ELR (cell line): ENCODE measurements around the gene C6orf132.

Experiments used
- DNase-seq: peaks from one replicate; pipeline ENCODE4 v3.0.0-alpha.2; 2015; ENCODE audit warnings: low read depth

C6orf132 gene

DNA sequence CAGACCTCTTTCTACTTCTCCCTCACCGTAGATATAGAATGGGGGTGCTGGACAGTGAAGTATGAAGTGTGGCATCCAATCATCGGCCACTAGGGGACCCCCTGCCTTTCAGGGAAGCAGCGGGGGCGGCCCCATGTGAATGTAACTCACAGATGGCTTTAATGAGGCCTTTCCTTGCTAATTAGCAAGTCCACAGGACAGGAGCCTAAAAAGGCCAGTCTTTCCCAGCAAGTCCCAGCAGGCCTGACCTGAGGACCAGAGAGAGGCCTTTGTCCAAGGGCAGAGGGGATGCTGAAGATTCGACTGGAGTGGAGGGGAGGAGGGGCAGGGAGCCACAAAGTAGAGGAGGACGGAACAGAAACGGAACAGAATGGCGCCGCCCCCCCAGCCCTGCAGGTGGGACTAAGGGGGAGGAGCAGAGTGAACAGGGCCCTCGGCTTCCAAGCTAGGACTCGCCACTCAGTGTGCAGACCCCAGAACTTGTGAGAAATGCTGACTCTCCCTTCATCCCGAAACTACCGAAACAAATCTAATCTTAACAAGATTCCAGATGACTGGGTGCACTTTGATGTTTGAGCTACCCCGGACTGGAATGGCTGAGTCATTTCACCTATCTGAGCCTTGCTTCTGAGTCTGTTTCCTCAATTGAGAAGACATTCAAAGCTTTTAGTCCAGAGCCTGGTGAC lies 5.8 kb downstream of the C6orf132 start:
- DNase-seq = peak; percentile 92

DNA sequence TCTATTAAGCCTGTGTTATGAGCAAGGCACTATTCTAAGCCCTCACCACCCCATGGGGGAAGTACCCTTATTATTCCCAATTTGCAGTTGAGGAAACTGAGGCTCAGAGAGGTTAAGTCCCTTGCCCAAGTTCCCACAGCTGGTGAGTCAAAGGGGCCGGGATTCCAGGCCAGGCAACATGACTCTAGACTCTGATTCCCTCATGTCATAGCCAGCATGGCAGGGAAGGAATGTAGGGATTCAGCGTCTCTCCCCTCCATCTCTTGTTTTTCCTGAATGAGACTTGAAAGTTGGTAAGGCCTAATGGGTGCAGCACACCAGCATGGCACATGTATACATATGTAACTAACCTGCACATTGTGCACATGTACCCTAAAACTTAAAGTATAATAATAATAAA lies 6.7 kb downstream of the C6orf132 start:
- DNase-seq = peak; percentile 30

DNA sequence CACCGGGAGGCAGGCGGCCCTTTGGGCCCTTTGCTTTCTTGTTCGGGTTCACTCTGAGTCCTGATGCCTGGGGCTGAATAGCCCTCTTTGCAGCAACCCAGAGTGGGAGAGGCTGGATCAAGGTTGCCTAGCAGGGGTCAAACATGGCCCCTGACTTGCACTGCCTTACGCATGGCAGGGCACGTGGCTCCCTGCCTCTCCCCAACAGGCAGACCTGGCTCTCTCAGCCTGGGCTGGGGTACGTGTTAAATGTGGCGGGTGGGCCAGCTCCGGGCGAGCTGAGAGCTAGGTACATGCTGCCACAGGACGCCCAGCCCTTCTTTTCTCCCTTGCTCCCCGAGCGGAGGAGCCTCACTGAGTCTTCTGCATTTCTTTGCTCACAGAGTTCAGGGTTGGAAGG lies 7.3 kb downstream of the C6orf132 start:
- DNase-seq = no peak

DNA sequence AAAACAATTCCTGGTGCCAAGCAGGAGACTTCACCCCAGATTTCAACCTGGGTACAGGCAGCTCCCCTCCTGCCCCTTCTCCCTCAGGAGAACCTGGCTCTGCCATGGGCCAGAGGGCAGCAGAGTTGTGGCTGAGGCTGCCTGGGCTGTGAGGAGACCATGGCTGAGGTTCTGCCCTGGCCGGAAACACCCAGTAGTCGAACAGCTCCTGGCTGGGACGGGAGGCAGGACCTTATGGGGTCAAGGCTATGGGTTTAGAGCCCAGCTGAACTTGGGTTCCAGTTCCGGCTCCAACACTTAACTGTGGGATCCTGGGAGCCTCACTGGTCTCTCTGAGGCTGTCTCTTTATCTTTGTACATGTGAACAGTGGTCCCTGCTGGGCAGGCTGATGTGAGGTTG lies 8.5 kb downstream of the C6orf132 start:
- no peak for DNase-seq

DNA sequence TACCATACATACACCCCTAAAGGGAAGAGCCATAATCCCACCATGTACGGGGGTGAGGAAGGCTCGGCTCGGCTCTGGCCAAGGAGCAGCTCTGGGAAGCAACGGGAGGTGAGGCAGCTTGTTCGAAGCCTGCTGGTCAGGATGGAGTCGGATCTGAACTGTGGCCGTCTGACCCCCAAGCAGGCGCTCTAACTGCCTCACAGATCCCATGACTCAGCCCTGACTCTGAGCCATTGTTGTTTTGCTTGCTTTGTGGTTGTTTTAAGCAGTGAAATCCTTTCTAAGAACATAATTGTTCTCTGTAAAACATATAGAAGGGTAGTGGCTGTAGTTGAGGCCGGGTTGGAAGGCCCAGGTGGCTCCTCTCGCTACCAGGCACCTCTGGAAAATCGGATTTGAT lies 10.9 kb downstream of the C6orf132 start:
- peak; percentile 90 for DNase-seq

DNA sequence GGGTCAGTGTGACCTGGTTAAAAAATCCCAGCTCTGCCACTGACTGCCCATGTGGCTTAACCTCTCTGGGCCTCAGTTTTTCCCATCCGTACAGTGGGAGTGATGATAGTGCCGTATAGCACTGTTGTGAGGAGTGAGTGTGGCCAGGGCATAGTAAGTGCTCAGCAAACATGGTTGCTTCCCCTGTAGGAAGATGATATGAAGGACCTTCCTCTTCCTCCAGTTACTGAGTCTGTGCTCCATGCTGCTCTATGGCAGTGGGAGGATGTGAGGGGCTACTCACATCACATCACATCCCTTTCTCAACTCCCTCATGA lies 13.1 kb downstream of the C6orf132 start:
- no peak for DNase-seq

DNA sequence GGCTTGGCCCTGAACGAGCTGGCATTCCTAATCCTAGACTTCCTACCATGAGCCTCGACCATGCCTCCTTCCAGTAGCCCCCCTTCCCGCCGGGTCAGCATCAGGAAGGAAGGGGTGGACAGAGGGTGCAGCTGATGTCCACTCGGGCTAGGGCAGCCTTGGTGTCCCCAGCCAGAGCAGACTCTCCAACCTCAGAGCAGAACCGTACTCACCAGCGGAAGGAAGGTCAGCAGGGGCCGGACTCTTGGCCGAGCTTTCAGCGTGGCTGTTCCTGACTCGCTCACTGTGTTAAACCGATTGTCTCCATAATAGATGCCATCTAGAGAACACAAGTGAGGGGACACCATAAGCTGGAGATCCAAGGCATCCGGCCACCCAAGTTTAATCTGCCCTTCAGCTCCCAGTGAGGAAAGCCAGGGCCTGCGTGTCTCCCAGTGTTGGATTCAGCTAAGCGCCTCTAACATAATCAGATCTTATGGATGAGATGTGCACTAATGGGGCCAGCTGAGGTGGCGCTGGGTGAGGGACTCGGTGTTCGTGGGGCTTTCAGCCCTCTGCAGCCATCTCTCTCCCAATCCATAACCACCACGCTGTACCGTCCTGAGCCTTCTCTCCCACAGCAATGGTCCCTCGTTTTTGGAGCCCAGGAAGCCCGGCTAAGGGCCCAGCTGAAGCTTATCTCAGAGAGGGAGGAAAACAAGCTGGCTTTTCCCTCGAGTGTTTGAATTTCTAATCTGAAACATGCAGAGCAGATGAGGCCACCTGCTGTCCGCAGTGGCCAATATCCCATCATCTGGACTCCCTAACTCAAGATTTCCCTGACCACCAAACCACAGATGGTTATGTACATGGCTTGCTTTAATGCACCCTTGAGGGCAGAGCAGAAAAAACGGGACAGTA lies 13.7 kb downstream of the C6orf132 start:
- no peak for DNase-seq

DNA sequence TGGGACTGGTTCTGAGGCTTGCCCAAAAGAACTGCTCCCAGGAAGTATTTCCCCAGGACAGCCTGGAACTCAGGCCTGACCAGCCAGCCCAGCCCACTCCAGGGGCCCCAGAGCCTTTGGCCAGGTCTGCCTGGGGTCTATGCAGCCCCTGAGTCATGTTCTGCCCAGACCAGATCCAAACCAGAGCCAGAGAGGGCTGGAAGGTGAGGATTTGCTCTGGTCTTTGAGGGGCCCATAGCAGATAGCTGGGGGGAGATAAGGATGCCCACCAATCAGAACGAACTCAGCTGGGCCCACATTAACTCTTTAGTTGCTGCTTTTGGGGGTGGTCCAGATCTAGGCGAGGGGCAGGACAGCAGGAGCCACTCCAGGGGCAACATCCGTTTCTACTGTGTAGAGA lies 16.8 kb downstream of the C6orf132 start:
- no peak for DNase-seq

DNA sequence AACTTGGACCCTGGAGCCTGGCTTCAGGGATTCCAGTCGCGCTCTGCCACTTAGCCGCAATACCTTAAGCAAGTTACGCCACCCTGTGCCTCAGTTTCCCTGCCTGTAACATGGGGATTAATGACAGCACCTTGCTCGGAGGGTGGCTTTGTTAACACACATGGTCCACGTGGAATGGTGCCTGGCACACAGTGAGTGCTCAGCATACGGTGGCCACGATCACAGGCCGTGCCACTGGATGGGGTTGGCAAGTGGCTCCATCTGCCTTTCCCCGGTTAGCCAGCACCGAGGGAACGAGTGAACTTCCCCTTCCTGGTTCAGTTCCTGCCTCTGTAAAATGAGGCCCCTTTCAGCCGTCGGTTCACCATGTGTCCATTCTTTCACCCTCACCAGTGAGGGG lies 17.2 kb downstream of the C6orf132 start:
- no peak for DNase-seq

DNA sequence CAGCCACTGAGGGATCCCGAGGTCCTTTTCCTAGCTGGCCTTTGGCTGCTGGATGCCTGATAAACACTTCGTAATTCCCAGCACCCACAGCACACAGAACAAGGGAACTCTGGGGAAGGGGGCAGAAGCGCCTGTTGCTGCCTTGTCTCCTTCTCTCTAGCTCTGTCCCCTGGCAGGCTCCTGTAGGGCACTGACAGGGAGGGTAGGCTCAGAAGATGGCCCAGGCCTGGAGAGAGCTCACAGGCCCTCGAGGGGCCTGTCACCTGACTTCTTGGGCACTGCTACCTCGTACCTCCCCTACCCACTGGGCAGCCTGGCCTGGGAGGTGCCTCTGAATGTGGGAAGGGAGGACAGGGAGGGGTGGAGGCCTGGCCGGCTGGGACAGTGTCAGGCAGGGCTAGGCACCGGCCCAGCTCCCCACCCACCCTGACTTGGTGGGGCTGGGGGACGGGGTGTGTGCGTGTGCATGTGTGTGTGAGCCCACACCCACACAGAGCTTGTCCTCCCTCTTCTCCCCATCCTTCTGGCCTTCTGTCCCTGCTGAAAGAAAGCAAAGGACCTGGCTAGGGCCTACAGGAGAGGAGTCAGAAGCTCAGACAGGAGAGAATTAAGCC lies 18.1 kb downstream of the C6orf132 start:
- DNase-seq = no peak

DNA sequence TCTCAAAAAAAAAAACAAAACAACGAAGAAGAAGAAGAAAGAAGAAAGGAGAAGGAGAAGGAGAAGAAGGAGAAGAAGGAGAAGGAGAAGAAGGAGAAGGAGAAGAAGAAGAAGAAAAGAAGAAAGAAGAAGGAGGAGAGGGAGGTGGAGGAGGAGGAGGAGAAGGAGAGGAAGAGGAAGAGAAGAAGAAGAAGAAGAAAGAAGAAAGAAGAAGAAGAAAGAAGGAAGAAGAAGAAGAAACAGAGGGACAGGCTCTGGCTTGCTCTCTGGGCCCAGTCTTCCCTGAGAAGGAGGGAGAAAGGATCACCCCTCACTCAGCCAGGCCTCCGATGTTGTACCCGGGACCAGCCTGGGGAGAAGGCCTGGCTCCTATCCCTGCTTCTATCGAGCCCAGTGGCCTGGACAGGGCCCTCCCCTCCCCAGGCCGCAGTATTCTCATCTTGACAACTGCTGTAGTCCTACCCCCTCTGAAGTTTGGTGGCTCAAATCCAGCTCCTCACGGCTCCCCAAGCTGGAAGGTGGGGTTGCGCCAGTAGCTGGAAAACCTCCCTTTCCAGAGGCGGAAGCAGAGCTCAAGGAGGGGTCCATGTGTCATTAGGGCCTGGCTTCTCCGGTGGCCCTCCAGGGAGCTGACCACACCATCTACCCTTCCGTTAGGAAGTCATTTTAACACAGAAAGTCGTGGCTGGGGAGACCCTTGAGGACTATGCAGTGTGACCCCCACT lies 18.9 kb downstream of the C6orf132 start:
- no peak for DNase-seq

DNA sequence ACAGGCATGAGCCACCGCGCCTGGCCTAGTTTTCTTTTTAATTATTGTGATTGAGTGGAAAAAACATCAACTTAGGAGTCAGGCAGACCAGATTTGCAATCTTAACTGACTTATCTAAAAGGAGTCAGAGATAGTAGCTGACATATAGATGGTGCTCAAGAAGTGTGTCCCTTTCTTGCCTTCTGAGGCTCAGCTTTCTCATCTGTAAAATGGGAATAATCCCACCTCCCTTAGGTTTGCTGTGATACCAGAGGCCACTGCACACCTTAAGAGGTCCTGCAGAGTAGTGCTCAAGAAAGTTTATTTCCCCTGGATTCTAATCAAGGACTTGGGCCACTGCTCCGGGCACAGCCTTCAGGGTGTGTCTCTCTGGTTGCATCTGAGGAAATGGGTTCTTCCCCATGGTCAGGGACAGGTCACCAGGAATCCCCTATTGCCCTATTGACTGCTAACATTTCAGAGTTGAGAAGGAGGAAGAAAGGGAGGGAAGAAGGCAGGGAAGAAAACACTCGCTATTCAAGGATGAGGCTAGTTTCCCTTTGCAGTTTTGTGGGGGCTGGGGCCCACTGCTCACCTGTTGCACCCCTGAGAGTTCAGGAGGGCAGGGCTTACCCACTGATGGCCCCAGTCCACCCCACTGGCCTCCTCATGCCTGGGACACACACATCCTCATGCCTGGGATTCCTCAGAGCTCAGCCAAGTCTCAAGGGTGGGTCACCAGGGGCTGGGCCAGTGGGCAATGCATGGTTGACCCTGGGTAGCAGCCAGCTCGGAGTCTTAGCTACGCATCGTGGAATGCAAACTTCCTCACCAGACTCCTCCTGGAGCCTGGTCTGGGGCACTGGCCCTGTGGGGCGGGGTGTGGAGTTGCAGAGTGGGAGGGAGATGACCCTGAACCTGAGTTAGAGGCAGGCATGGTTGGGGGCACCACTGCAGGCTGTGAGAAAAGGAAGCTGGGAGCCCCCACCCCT lies 21.2 kb downstream of the C6orf132 start:
- DNase-seq = peak; percentile 27

DNA sequence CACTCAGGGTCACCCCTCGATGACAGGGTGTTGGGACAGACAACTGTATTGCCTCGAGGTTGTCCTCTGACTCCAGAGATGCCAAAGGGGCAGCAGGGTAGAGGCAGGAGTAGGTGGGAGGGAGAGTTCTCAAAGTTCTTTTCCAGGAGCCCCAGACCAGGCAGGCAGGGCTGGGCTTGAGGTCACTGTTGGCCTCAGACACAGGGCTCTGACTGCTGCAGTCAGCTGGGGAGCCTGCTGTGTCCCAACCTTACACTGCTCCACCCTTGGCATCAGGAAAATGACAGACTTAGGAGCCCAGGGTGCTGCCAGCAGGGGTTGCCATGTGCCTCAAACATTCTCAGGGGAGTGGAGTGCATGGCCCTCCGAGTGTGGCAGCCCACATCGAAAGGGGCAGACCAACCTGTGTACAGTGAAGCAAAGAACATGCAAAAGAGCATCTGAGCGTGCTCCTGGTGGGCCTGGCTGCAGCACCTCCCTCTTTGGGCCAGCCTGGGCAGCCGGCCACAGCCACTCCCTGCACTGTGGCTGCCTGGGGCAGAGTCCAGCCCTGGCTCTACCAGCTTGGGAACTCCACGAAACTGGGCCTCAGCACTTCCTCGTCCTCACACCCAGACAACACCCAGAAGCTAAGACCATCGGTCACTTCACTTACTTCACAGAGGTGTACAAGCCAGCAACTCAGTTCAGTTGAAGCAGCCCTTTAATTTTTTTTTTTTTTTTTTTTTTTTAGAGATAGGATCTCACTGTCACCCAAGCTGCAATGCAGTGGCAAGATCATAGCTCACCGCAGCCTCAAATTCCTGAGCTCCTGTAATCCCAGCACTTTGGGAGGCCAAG lies 24.0 kb downstream of the C6orf132 start:
- peak; percentile 25 for DNase-seq

DNA sequence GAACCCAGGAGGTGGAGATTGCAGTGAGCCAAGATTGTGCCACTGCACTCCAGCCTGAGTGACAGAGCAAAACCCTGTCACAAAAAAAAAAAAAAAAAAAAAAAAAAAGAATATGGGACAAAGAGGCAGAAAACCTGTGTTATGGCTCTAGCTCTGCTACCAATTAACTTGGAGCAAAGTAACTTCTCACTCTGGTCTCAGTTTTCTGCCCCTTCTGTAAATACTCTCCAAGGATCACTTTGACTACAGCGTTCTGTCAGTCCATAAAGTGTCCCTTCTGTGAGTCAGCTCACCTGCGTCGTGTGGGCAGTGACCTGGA lies 24.6 kb downstream of the C6orf132 start:
- no peak for DNase-seq

DNA sequence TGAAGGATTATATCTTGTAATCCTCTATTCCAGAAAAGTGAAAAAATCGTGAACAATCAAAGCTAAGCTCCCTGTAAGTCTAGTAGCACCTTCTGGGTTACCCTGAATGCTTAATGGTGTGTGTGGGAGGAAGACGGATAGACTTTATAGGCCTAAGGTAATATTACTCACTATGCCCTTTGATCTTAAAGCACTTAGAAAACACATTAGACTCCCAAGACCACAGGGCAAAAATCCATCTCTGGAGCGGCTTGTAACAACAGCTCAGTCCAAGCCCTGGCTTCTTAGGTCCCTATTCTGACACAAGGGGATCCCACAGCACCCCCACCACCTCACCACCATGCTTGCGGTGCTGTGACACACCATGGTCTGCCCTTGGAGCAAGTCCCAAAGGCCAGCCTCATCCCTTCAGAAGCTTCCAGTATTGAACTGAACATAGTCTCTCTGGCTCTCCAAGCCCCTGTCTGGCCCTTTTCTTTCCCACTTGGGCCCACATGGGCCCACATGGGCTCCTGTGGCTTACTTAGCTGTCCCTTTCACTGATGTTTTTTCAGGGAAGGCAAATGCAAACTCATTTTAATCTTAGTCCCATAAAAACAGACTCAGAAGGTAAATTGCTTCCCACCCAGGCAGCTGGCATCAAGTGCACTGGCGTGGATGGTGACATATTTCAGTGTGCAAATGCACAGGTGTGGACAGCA lies 28.3 kb downstream of the C6orf132 start:
- peak; percentile 67 for DNase-seq

DNA sequence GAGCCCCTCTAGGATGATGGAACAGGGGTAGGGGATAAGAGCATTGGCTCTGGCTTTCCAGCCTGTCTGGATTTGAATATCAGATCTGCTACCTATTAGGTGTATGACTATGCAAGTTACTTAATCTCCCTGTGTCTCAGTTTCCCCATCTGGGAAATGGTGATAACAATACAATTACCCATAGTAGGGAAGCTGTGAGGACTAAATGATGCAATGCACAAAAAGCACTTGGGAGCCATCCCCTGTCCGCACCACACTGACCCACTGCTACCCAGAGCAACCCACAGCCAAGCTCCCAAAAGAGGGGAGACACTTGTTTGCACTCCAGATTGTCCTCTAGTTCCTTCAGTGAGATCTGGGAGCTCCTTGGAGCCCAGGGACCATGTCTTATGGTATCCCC lies 30.1 kb downstream of the C6orf132 start:
- no peak for DNase-seq

DNA sequence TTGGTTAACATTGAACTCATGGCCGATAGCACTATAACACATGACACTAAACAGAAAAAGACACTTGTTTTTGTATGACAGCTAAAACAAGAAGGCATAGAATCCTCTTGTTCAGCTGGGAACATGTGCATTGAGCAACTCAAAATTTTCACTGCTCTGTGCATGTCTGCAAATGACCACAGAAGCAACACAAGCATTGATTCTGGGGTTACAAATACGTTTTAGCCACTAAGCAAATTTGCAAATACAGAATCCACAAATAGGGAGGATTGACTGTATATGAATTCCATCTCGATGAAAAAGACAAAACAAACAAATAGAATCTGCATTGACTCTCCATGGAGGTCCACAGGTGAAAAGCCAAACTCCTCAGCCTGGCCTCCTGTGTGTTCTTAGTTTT lies 31.7 kb downstream of the C6orf132 start:
- no peak for DNase-seq

DNA sequence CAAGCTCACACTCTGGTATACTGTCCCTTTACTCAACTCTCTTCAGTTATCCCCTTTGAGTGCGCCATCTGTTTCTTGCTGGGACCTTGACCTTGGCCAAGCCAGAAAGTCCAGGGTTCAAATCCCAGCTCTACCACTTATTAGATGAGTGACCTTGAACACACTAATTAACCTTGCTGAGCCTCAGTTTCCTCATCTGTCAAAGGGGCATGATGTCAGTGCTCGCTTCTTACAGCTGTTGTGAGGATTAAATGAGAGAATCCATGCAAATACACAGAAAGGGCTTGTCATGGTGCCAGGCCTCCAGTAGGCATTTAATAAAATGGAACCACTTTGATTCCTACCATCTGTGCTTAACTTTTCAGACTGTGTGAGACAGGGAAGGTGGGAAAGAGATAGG lies 34.3 kb downstream of the C6orf132 start:
- DNase-seq = no peak

DNA sequence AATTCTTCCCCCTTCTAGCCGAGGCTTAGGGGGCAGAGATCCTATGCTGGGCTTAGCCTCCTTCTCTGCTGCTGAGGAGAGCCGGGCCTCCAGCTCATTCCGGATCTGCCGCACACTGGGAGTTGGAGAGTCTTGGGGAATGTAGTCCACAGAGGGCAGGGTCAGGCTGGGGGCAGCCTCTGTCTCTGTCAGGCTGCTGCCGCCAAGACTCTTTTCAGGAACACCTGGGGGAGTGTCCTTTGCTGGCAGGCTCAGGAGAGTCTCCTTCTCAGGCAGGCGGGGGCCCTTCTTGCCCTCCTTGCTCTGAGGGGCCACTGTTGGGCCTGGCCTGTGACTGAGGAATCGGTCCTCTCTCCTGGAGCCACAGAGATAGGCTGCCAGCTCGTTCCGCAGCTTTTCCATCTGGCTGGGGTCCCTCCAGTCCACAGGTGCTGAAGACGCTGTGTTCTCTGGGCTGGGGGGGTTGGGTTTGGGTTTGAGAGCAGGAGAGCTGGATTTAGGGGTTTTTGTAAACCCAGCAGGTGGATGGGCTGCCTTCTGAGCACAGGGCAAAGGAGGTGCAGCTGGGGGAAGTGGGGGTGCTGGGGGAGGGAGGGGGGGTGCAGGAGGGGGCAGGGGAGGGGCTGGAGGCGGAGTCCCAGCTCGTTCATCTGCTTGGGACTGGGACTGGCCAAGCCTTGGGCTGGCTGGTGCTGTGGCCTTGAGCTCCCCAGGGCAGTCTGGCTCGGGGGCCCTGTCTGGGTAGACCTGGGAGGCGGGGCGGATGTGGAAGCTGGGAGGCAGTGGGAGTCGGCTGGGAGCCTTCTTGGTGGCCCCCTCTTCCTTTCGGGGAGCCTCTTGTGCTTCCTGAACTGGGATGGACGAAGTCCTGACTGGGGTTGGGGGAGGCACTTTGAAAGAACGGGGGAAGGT lies 36.1 kb downstream of the C6orf132 start:
- DNase-seq = no peak
